GM12872 (cell line): Measurements from ENCODE around the gene KCNC4.

ENCODE experiments used
- TF ChIP-seq, protein P1 (sequence below): IDR thresholded peaks from 3 replicates; pipeline ENCODE4 v1.5.1; 2011; ENCODE audit warnings: low read depth, mild to moderate bottlenecking, low read length, moderate library complexity; ENCODE audit not compliant: insufficient read depth

The KCNC4 gene

GRCh38 chr1:110223581-110223980 lies 13.5 kb downstream of the KCNC4 start:
- TF ChIP-seq, protein P1, sequence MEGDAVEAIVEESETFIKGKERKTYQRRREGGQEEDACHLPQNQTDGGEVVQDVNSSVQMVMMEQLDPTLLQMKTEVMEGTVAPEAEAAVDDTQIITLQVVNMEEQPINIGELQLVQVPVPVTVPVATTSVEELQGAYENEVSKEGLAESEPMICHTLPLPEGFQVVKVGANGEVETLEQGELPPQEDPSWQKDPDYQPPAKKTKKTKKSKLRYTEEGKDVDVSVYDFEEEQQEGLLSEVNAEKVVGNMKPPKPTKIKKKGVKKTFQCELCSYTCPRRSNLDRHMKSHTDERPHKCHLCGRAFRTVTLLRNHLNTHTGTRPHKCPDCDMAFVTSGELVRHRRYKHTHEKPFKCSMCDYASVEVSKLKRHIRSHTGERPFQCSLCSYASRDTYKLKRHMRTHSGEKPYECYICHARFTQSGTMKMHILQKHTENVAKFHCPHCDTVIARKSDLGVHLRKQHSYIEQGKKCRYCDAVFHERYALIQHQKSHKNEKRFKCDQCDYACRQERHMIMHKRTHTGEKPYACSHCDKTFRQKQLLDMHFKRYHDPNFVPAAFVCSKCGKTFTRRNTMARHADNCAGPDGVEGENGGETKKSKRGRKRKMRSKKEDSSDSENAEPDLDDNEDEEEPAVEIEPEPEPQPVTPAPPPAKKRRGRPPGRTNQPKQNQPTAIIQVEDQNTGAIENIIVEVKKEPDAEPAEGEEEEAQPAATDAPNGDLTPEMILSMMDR, result no peak

DNA sequence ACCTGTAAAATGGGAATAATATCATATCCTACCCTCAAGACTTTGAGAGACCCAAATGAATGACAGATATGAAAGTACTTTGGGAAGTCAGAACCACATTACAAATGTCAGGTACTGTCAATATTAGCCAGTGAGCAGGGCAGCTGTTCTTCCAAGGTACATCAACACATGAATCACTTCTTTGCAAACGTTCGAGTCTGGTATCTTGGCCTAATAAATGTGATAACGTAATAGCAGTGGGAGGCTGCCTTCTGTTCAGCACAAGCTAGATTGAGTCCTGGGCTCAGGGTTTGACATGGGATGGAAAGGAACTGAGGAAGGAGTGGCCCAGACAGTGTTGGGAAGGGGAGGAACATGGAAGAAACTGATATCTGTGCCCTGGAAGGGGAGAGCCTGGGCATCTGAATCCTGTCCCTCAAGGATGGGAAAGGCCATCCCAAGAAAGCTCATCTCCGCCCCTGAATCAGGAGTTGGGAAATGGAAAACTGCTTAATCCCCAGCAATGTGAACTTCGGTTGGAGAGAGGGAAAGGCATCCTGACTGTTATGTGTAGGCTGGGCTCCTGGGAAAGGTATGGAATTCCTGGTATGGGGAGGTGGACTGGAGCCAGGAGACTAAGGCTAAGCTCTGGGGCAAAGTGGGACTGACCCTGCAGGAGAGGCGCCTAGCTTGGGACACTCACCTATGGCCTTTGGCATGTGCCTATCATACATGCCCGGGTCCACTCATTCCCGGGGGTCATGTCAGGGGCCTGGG lies 14.3 kb downstream of the KCNC4 start:
- TF ChIP-seq, protein P1, result no peak

GRCh38 chr1:110225212-110225611 lies 15.1 kb downstream of the KCNC4 start:
- TF ChIP-seq, protein P1, result no peak

DNA sequence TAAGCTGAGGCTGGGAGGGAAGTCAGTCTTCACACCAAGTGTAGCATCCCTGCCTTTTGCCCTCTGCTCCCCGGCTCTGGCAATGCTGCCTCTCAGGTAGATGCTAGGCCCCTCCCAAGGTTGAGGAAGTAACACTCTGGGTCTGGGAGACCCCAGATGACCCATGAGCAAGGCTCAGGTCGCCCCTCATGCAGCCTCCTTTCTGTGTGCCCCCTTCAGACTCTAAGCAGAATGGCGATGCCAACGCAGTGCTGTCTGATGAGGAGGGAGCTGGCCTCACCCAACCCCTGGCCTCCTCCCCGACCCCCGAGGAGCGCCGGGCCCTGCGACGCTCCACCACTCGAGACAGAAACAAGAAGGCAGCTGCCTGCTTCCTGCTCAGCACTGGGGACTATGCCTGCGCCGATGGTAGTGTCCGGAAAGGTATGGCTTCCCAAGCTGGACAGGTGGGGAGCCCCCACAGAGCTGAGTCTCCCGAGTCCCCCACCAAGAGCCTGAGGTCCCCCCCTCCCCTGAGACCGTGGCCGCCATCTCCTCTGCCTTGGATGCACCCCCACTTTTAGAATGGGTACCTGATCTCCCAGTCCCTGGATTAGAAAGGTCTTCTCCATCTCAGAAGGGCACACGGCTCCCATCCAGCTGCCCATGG lies 15.8 kb downstream of the KCNC4 start:
- TF ChIP-seq, protein P1, result no peak

- TF ChIP-seq, protein P1, result no peak
Observed at GRCh38 chr1:110227774-110228173, 17.7 kb downstream of the KCNC4 start.

GRCh38 chr1:110228381-110228780 lies 18.3 kb downstream of the KCNC4 start:
- TF ChIP-seq, protein P1, result no peak

DNA sequence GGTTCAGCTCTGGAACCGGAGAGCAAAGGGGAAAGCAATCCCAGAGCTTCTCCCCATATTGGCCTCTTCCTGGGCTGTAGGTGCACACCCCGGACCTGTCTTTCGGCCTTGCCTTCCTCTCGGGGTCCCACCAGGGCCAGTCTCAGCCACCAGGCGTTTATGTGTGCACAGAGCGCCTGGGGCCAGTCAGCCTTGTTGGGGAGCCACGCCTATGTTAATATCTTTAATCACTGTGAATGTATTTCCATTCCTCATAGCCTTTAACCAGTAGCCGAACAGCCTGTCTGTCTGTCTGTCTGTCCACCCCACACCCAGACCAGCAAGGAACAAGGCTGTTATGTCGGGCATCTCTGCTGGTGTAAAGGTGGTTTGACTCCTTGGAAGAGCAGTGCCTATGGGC lies 18.8 kb downstream of the KCNC4 start:
- TF ChIP-seq, protein P1, result no peak
